Neutrophil (primary cell): ENCODE data around the gene PANX3.

Experiments used
- H3K27ac ChIP-seq: fragments of 200-600 bp; sonication (generic); 2 replicates; pipeline ENCODE4 v1.5.1; 2016; ENCODE audit warnings: mild to moderate bottlenecking, moderate library complexity
- H3K27me3 ChIP-seq: fragments of 200-600 bp; sonication (generic); 2 replicates; pipeline ENCODE4 v1.6.0; 2016; ENCODE audit warnings: mild to moderate bottlenecking
- H3K36me3 ChIP-seq: fragments of 200-600 bp; sonication (generic); 2 replicates; pipeline ENCODE4 v1.5.1; 2017
- H3K4me1 ChIP-seq, 2 experiments: fragments of 200-600 bp in 1 of 2; sonication (generic) in 1 of 2; 1 replicate in 1 of 2; 2 replicates in 1 of 2; pipeline versions ENCODE4 v1.5.1 to v1.6.1; 2013 to 2016; ENCODE audit warnings: low read depth in 1 of 2, low read length in 1 of 2, mild to moderate bottlenecking in 1 of 2, moderate library complexity in 1 of 2; ENCODE audit not compliant: control insufficient read depth in 1 of 2, insufficient read depth in 1 of 2
- H3K4me3 ChIP-seq, 2 experiments: fragments of 200-600 bp in 1 of 2; sonication (generic) in 1 of 2; 1 replicate in 1 of 2; 2 replicates in 1 of 2; pipeline ENCODE4 v1.5.1; 2013 to 2016; ENCODE audit warnings: low read depth in 1 of 2, low read length in 1 of 2, mild to moderate bottlenecking in 1 of 2, moderate library complexity in 1 of 2
- H3K9me3 ChIP-seq: fragments of 200-600 bp; sonication (generic); 2 replicates; pipeline ENCODE4 v1.5.1; 2016
- TF ChIP-seq, protein P1 (sequence below): fragments of 200-600 bp; sonication (generic); IDR thresholded peaks from 2 replicates; pipeline ENCODE4 v1.5.1; 2016; ENCODE audit warnings: antibody characterized with exemption

The PANX3 gene

DNA sequence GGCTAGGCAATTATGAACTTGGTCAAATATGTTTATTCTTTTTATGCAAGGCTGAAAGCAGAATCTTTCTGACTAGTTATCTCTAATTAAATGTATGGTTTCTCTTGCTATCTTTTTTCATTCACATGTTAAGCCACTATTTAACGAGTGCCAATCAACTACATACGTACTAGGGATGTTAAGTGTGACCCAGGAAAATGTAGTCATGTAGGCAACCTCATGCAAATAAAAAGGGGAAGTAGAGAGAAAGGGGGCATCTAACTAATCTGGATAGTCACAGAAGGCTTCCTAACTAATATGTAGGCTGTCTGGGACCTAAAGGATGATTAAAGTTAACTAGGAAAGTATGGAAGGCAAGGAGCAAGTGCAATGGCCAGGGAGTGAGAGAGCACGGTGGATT, 34.9 kb downstream of the PANX3 start:
- no peak overlapping the region for H3K4me3 ChIP-seq
- TF ChIP-seq, protein P1, sequence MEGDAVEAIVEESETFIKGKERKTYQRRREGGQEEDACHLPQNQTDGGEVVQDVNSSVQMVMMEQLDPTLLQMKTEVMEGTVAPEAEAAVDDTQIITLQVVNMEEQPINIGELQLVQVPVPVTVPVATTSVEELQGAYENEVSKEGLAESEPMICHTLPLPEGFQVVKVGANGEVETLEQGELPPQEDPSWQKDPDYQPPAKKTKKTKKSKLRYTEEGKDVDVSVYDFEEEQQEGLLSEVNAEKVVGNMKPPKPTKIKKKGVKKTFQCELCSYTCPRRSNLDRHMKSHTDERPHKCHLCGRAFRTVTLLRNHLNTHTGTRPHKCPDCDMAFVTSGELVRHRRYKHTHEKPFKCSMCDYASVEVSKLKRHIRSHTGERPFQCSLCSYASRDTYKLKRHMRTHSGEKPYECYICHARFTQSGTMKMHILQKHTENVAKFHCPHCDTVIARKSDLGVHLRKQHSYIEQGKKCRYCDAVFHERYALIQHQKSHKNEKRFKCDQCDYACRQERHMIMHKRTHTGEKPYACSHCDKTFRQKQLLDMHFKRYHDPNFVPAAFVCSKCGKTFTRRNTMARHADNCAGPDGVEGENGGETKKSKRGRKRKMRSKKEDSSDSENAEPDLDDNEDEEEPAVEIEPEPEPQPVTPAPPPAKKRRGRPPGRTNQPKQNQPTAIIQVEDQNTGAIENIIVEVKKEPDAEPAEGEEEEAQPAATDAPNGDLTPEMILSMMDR: no peak
- H3K36me3 ChIP-seq: no peaks in the 10 kb centered on the region
- H3K9me3 ChIP-seq: no peaks in the 10 kb centered on the region
- H3K27ac ChIP-seq: no peak overlapping the region
- H3K4me1 ChIP-seq: peaks cover 0 to 4% of the 10 kb centered on the region in 2 experiments
- H3K27me3 ChIP-seq: no peaks in the 10 kb centered on the region

DNA sequence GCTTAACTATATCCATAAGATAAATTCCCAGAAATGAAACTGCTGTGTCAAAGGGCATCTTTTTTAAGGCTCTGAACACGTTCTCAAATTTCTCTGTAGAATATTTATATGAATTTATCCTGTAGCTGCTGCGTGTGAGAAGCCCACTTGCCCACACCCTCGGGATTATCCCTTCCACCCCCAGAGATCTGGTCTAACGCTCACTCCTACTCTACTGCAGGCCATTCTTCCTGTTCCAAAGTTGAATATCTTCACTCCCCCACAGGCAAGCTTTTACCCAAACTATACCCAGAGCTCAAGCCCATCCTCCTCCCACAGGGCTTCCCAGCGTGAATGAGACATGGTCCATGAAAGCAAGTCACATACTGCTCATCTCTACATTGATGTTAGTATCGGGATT, 37.4 kb downstream of the PANX3 start:
- Histone ChIP-seq H3K9me3 (no peaks in the 10 kb centered on the region), H3K36me3 (no peaks in the 10 kb centered on the region), H3K27me3 (no peaks in the 10 kb centered on the region), H3K27ac (no peak overlapping the region), H3K4me1 (peaks cover 0 to 4% of the 10 kb centered on the region in 2 experiments), H3K4me3 (no peak overlapping the region)
- TF ChIP-seq, protein P1: no peak

DNA sequence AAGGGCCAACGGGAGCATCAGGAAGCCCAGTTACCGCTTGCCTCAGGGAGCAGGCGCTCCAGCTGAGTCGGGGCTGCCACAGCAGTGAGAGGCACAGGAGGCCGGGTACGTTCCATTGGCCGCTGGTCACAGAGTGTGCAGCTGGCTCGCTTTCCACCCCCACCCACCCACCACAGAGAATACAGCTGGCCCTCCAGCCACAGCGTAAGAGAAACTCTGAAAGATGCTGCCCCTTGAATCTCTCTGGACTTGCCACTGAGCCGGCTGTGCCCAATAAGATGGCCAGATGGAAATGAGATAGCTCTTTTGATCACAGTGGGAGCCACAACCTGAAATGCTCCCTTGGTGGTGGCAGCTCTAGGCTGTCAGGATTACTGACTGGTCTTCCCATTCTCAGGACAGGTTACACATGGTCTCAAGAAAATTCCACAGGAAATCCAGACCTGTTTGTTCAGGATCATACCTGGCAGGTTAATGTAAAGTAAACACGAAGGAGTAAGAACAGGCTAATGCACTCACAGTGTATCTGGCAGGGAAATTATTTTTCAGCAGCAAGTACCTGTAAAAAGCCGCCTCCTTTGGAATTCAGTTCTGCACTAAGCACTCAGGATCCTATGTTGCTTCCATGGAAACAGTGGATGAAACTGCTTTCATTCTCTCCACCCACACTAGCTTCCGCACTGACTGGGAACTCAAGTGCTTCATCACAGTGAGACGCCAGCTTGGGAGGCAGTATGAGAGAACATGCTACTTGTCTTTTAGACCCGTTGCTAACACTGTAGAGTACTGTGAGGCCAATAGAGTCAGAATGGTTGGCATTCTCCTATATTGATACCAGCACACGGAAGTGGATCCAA, 45.8 kb downstream of the PANX3 start:
- Histone ChIP-seq H3K27me3 (no peaks in the 10 kb centered on the region), H3K27ac (no peak overlapping the region), H3K4me3 (no peak overlapping the region), H3K4me1 (no peaks in the 10 kb centered on the region), H3K9me3 (no peaks in the 10 kb centered on the region), H3K36me3 (no peaks in the 10 kb centered on the region)
- TF ChIP-seq, protein P1: no peak

DNA sequence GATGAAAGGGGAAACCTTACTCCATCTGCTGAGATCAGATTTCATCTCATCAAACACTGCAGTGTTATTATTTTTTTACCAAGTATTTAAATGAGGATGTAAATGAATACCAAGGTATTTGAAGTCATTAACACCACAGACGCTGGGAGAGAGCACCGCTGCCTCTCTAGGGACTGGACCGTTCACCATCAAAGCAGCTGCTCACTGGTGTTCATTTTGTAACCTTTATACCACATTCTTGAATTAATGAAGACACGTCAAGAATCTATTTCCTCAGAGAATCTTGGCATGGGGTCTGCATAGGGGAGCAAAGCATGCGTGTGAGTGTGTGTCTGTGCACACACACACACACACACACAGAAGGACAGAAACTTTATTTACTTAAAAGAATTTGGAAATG, 46.7 kb downstream of the PANX3 start:
- no peak overlapping the region for H3K4me3 ChIP-seq
- no peaks in the 10 kb centered on the region for H3K9me3 ChIP-seq
- no peak overlapping the region for H3K27ac ChIP-seq
- no peaks in the 10 kb centered on the region for H3K36me3 ChIP-seq
- TF ChIP-seq, protein P1: no peak
- no peaks in the 10 kb centered on the region for H3K4me1 ChIP-seq
- no peaks in the 10 kb centered on the region for H3K27me3 ChIP-seq

DNA sequence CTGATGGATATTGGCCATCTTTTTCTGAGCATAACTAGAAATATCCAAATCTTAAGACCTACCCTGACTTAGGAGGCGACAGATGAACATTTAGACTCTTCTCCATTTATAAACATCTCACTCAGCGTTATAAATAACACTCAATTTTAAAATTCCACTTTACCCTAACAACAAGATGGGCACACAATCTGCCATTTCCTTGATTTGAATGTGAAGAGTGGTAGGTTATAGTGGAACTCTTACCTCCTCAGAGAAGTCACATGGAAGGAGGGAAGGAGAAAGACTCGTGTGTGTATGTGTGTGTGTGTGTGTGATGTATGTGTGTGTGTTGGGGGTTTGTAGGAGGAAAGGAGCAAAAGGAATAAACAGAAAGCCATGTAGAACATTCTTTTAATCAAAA, 47.3 kb downstream of the PANX3 start:
- no peak overlapping the region for H3K27ac ChIP-seq

More for the DNA sequence above, 47.3 kb downstream of the PANX3 start:
- Histone ChIP-seq H3K27me3 (no peaks in the 10 kb centered on the region), H3K9me3 (no peaks in the 10 kb centered on the region), H3K36me3 (no peaks in the 10 kb centered on the region), H3K4me1 (no peaks in the 10 kb centered on the region), H3K4me3 (no peak overlapping the region)
- TF ChIP-seq, protein P1: no peak
